Measurements from ENCODE around the gene TIGAR.

DNA sequence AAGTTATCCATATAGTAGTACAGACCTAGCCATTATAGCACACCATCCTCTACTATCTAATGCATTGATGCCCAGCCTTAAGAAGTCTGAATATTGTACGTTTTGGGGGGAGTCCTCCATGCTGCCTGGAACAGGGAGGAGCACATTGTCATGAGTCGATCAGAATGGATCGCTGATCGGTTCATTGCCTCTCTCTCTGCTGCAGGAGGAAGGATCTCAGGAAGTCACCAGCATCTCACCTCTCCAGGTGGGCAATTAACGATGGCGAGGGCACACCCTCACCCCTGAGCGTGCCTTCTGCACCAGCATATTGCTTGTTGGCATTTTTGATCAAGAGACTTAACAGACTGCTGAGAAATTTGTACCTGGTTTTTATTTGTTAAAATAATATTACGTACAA, 35.9 kb upstream of the TIGAR start:
- TF ChIP-seq GATA2 (IDR thresholded peaks at IDR 0.05; ENCODE audit: low read depth, low read length) (no peak), GATA3 (IDR thresholded peaks at IDR 0.05; ENCODE audit: low read depth, low read length) (no peak)

Measured in SH-SY5Y (cell line).